Suppressor macrophage treated with lipopolysaccharide for 4 hours (primary cell): ENCODE measurements around the gene WDR18.
"Not testable (repeated sequence)": the region's sequence is repeated elsewhere in the genome, so short reads cannot be mapped to it uniquely, and the experiment has no call there.

ENCODE experiments used
- DNase-seq: peaks from one replicate; pipeline ENCODE4 v3.0.0-alpha.2; 2020

Gene WDR18

DNA sequence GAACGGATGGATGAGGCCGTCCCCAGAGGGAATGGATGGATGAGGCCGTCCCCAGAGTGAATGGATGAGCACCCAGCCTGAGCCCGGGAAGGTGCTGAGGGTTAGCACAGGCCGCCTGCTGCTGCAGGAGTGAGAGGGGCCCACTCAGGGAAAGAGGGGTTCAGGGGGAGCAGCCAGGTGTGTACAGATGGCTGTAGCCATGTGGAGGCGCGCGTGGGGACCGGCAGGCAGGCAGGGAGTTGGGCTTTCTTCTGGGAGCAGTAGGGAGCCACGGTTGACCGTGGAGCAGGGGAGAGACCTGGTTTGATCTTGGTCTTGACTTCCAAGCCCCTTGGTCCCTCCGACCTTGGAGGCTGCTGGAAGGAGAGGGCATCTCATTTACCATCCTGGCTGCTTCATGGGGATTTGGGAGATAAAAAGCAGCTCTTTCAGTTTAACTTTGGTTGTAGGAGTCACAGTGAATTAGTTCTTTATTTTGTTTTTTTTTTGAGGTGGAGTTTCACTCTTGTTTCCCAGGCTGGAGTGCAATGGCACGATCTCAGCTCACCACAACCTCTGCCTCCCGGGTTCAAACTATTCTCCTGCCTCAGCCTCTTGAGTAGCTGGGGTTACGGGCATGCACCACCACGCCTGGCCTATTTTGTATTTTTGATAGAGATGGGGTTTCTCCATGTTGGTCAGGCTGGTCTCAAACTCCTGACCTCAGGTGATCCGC is 33.6 kb upstream of the WDR18 start:
- no peak for DNase-seq

DNA sequence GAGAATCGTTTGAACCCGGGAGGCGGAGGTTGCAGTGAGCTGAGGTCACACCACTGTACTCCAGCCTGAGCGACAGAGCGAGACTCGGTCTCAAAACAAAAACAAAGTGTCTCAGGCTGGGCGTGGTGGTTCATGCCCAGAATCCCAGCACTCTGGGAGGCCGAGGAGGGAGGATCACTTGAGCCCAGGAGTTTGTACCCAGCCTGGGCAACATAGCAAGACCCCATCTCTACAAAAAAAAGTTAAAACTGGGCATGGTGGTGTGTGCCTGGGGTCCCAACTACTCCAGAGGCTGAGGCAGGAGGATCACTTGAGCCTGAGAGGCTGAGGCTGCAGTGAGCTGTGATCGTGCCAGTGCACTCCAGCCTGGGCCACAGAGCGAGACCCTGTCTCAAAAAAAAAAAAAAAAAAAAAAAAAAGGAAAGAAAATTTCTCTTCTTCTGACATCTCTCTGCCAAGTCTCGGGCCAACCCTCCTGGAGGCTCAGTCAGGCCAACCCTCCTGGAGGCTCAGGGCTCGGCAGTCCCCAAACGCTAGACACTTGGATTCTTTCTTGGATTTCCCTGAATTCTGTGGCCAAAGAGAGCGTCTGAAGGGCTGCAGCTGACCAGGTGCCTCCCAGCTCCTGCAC is 32.0 kb upstream of the WDR18 start:
- no peak for DNase-seq

DNA sequence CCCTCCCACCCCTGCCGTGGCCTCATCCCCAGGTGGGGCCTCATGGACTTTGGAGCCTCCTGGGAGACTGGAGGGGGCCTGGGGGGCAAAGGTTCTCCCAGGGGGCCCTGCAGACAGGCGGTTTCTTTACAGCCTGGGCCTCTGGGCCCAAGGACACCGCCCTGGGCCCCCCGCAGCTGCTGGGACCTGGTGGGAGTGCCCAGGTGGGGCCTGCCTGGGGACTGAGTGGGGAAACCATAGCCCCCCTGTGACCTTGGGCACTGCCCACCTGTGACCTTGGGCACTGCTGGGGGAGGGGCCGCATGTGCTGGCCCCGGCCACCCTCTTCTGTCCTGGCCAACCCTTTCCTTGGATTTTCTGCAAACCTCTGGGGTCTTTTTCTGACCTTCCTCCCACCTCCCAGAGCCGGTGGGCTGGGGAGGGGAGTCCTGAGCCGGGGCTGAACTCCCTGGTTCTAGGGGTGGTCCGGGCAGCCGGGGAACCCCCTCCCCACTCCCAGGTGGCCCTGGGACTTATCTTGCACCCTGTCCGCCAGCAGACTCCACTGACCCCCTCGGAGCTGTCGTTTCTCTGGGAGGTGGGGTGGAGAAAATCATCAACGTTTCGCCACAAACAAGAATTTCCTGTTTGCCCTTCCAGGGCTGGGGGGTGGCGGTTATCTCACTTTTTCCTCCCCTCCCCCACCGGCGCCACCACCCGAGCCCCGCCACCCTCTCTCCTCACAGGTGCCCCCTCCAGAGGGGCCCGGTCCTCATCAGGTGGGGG is 31.3 kb upstream of the WDR18 start:
- DNase-seq, result no peak

DNA sequence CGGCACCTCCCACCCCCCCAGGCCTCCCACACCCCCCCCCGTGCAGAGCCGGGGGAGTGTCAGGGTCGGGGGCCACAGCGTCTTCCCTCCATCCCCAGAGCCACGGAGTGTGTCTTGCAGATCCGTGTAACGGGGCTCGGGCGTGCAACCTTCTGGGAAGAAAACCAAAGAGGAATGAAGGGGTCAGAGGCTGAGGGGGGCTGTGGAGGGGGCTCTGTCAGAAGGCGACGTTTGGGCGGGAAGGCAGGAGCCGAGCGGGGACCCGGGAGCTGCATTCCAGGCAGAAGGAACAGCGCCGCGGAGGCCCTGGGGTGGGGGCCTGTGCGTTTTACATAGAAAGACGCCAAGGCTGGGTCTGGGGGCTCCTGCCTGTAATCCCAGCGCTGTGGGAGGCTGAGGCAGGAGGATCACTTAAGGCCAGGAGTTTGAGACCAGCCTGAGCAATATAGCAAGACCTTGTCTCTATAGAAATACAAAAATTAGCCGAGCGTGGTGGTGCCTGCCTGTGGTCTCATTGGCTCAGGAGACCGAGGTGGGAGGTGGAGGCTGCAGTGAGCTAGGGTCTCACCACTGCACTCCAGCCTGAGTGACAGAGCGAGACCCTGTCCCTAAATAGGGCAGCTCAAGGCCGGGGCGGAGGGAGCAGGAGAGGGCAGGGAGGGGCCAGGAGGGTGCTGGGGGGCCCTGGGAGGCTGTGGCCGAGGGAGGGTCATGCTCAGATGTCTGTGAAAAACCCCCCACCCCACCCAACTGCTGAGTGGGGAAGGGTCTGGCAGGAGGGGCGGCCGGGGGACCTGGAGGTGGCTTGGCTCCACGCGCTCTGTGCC is 30.5 kb upstream of the WDR18 start:
- no peak for DNase-seq

DNA sequence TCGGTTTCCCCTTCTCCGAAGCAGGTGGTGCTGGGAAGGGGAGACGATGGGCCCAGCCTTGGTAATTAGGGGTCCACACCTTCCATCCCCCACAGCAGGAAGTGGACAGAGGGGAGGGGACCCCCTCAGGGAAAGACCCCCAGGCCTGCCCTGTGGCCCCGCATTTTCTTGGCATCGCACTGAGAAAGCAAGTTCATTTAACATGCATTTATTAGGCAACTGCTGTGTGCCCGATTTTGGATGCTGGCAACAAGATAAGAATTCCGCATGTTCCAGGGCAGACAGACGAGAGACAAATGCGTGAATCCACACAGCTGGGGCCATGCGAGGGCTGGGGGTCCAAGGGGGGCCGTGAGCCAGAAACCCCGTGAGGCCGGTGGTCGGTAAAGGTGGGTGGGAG is 29.9 kb upstream of the WDR18 start:
- DNase-seq, result no peak

DNA sequence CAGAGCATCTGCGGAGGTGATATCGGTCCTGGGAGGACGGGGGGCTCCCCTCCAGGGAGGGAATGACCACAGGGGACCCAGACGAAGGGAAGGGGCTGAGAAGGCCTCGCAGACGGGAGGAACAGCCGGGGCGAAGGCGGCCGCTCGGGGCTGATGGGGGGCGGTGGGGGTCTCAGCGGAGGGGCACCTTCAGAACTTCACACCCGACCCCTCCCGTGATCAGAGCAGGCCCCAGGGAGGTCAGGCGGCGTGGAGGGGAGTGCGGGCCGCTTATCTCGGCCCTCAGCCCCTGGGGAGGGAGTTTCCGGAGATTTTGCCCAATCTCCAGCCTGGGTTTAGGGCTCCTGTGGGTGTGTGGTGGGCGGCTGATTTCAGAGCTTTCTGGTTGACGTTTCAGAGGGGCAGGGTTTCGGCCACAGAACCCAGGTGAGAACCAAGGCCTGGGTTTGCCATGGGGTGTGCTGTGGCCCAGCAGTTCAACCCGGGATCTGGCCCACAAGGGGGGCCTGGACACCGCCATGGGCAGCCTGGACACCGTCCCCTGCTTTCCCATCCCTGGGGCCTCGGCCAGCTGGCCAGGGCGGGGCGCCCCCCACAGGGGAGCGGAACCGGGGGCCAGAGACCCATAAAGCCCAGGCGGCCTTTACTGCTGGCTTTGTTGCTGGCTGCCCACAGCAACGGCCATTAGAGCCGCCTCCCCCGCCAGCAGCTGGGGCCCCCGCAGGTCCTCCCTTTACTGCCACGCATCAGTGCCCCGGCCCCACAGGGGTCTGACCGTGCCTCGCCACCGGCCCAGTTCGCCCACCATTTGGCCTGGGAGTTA is 29.3 kb upstream of the WDR18 start:
- no peak for DNase-seq

DNA sequence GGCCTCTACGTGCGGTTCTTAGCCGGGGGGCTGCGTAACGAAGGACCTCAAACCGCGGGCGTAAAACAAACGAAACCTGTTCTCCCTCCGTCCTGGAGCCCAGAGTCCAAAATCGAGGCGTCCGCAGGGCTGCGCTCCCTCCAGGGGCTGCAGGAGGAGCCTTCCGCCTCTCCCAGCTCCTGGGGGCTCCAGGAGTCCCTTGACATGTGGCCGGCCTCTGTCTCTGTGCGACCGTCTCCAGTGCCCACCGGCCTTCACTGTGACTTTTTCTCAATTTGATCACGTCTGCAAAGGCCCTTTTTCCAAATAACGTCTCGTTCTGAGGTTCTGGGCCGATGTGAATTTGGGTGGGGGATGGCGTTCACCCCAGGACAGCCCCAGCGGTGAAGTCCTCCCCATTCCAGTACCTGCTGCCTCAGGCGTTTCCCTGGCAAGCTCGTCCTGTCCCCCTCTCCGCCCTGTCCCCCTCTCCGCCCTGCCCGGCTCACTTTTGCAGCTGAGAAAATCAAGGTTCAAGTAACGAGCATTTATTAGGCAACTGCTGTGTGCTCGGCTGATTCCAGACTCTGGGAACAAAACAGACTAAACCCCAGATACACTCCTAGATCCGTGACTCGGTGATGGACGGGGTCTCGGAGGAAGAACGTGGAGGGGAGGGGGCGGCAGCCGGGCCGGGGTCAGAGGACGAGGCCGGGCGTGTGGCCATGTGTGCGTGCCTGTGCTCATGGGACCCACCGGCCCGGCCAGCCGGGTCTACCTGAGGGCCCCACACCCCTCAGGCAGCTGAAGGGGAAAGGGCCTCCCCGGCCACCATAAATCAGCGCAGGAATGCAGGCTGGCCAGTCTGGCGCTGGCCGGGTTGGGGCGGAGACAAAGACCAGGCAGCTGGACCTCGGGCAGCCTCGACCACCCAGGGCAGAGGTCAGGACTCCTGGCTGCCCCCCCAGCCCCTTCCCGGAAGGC is 28.1 kb upstream of the WDR18 start:
- DNase-seq, result no peak

DNA sequence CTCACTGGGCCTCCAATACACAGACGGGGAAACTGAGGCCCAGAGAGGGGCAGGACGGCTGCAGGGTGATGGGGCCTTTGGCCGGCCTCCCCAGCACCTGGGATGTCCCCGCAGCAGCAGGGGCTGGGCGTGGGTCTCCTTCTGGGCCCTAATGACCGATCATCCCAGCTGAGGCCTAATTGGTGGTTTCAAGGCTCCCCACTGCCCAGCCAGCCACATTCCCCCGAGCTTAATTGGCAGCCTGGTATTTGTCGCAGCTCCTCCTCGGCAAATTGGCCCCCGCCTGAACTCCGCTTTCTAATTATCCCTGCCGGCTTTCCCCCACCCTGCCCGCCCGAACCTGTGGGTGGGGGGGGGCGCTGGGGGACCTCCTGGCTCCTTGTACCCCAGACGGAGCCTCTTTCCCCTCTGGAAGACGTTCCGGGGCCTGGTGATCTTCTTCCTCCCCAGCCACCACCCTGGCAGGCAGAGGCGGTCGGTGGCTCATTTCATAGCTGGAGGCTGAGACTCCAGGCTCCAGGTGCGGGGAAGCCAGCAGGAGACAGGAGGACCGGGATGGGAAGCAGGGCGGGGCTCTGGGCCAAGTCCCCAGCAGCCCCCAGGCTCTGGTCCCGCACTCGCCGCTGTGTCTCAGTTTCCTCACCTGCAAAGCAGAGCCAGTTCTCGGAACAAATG is 27.2 kb upstream of the WDR18 start:
- DNase-seq, result no peak

DNA sequence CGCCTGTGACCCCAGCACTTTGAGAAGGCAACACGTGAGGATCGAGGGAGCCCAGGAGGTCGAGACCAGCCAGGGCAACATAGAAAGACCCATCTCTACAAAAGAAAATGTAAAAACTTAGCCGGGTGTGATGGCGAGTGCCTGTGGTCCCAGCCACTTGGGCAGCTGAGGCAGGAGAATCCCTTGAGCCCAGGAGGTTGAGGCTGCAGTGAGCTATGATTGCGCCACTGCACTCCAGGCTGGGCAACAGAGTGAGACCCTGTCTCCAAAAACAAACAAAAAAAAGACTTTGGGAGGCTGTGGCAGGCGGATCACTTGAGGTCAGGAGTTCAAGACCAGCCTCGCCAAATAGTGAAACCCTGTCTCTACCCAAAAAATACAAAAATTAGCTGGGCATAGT is 26.6 kb upstream of the WDR18 start:
- DNase-seq, result not testable (repeated sequence)

DNA sequence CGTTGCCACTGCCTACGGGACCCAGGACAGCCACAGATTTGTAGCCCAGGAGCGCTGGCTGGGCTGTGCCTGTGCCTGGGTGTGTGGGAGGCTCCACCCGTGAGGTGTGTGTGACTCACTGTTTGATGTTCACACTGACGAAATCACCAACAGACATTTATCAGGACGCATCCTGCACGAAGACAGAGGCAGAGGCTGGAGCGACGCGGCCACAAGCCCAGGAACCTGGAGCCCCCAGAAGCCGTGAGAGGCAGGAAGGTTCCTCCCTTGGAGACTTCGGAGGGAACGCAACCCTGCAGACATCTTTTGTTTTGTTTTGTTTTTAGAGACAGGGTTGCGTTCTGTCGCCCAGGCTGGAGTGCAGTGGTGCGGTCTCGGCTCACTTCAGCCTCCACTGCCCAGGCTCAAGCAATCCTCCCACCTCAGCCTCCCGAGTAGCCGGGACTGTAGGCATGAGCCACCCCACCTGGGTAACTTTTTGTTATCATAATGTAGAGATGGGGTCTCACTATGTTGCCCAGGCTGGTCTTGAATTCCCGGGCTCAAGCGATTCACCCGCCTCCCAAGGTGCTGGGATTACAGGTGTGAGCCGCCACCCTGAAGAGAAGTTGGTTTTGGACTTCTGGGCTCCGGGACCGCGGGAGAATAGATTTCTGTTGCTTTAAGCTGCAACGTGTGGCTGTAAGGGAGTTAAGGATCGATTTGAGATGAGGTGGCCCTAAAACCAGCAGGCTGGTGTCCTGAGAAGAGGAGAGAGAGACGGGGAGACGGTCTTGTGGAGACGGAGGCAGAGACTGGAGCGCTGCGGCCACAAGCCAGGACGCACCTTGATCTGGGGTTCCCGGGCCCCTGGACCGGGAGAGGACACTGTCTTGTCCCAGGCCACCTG is 24.9 kb upstream of the WDR18 start:
- peak; percentile 29 for DNase-seq

DNA sequence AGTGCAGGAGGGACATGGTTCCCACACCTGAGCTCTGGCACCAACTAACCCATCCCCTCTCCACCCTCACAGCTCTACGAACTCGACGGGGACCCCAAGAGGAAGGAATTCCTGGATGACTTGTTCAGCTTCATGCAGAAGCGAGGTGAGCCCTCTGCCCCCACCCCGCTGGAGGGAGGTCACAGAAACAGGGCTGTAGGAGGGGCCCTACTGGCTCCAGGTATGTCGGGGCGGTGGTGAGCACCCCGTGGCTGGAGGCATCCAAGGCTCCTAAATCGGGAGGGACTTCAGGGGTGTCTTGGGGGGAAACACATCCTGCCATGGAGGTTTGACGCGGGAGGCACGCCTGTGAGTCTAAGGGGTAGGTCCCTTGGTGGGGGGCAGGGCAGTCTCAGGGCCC is 24.1 kb upstream of the WDR18 start:
- DNase-seq, result no peak

DNA sequence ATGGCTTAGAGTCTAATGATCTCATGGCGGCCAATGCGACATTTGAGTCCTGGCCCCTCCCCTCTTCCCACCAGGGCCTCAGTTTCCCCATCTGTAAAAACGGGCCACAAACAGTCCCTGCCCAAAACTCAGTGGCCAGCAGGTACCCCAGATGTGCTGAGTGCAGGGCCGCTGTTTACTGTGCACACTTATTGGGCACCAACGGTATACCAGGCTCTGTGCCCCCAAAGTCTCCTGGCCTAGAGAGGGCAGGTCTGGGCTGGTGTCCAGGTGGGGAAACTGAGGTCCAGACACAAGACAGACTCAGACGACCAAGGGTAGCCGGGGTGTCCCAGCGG is 23.6 kb upstream of the WDR18 start:
- DNase-seq, result no peak

DNA sequence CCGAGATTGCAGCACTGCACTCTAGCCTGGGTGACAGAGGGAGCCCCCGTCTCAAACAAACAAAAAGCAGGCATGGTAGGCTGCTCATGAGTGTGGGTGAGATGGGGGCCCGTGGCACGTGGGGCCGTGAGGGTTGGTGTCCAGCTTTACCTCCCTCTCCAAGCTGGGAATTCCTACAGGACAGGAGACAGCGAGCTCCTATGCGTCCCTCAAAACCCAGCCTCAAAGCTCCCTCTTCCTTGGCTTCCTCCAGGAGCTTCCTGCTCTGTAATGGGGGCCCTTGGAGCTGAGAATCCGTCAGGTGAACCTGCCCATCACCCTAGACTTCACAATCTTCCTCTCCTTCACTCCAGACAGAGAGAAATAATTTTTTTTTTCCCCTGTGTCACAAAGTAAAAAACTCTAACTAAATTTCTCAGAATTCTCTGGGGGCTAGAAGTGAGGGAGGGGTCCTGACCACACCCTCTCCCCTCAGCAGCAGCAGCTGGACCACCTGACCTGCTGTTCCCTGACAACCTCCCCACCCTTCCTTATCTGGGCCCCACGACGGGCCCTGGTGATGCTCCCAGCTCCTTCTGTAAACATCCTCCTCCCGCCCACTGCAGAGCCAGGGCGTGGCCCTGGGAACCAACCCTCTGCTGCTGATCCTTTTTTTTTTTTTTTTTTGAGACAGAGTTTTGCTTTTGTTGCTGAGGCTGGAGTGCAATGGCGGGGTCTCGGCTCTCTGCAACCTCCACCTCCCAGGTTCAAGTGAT is 22.1 kb upstream of the WDR18 start:
- peak; percentile 49 for DNase-seq

DNA sequence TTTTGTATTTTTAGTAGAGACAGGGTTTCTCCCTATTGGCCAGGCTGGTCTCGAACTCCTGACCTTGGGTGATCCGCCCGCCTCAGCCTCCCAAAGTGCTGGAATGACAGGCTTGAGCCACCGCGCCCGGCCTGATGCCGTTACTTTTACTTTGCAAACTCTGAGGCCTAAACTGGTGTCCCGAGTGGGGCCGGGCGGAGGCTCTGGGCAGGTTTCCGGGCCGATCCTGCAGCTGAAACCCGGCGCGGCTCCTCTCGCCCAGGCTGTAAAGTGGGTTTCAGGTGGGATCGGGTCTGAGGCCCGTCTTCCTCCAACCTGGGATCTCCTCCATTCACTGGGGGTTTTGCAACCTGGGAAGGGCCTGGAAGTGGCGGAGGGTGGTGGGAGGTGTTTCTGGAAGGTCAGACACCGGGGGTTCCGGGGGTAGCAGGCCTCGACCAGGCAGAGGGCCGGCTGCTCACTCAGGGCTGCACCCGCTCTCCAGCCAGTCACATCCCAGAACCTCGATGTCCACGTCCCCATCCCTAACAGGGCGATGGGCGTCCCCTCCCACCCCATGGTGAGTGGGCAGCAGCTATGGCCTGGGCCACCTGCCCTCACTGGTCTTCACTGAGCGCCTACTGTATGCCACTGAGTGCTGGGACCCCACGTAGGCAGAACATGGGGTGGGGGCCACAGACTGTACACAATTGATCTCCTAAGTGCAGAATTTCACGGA is 21.3 kb upstream of the WDR18 start:
- DNase-seq, result no peak

DNA sequence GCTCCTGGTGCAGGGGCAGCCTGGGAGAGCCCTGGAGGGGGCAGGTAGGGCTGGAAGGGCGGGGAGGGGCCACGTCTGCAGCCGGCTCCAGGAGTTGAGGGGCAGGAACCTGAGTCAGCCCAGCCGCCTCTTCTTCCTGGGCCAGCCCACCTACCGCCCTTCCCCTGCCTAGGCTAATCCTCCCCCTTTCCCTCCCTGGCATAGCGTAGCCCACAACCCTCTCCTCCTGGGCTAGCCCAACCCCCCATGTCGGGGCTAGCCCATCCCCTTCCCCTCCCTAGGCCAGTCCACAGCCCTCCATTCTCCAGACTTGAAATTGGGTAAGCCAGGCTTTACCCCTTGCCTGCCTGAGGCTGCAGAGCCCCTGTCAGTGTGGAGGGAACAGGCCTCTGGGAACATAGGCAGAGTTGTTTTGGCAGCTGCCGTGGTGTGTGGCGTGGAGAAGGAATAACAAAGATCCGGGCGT is 20.6 kb upstream of the WDR18 start:
- DNase-seq, result no peak

DNA sequence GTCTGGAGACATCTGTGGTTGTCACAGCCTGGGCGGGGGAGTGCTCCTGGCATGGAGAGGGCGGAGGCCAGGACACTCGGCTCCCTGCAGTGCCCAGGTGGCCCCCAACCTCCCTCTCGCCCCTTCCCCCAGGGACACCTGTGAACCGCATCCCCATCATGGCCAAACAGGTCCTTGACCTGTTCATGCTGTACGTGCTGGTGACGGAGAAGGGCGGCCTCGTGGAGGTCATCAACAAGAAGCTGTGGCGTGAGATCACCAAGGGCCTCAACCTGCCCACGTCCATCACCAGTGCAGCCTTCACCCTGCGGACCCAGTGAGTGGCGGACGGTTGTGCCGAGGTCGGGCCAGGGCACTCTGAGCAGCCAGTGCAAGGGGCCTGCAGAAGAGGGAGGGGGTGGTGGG is 20.0 kb upstream of the WDR18 start:
- DNase-seq, result no peak

DNA sequence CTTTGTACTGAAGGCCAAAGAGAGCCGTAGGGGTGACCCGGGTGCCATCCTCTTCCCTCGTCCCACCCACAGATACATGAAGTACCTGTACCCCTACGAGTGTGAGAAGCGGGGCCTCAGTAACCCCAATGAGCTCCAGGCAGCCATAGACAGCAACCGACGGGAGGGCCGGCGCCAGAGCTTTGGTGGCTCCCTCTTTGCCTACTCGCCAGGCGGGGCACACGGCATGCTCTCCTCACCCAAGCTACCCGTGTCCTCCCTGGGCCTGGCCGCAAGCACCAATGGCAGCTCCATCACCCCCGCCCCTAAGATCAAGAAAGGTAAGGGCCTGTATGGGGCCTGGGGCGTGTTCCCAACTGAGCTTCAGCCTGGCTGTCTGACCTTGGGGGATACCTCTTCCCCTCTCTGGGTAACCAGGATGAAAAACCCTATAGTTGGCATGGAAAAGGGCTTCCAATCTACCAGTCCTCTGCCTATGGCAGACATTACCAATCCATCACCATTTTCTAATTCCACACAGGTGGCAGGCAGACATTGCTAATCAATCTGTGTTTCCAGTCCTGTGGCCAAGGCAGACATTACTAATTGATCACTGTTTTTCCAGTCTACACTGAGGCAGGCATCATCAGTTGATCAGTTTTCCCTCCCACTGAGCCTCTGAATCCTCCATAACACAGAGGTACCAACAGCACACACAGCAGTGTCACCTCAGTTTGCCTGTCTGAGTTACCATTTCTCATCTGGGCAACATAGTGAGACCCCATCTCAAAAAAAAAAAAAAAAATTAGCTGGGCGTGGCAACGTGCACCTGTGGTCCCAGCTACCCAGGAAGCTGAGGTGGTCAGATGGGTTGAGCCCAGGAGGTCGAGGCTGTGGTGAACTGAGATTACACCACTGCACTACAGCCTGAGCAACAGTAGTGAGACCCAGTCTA is 19.1 kb upstream of the WDR18 start:
- DNase-seq, result no peak
